MV-4-11 (cell line): ENCODE data around the gene FAAP20.
"Not testable (repeated sequence)": the region's sequence is repeated elsewhere in the genome, so short reads cannot be mapped to it uniquely, and the experiment has no call there.

Experiments
- DNase-seq: peaks from one replicate; lab custom pipeline; 2025; lab: John Stamatoyannopoulos, UW

FAAP20 gene

GRCh38 chr1:2156866-2157265 is 37.7 kb downstream of the FAAP20 start:
- DNase-seq: no peak

GRCh38 chr1:2155788-2156187 is 38.8 kb downstream of the FAAP20 start:
- no peak for DNase-seq

GRCh38 chr1:2155147-2155598 is 39.4 kb downstream of the FAAP20 start:
- no peak for DNase-seq

- no peak for DNase-seq
These were observed 40.5 kb downstream of the FAAP20 start for GRCh38 chr1:2154022-2154421.

- no peak for DNase-seq
These were observed 41.6 kb downstream of the FAAP20 start for GRCh38 chr1:2152954-2153353.

GRCh38 chr1:2151911-2152310 is 42.7 kb downstream of the FAAP20 start:
- peak; percentile 37 for DNase-seq

GRCh38 chr1:2151252-2151651 is 43.3 kb downstream of the FAAP20 start:
- peak; percentile 97 for DNase-seq

GRCh38 chr1:2150801-2151200 is 43.8 kb downstream of the FAAP20 start:
- no peak for DNase-seq

- peak; percentile 79 for DNase-seq
These were observed 45.9 kb downstream of the FAAP20 start for GRCh38 chr1:2148691-2149090.

GRCh38 chr1:2147869-2148268 is 46.7 kb downstream of the FAAP20 start:
- not testable (repeated sequence) for DNase-seq

- no peak for DNase-seq
These were observed 47.6 kb downstream of the FAAP20 start for GRCh38 chr1:2146836-2147517.

- peak; percentile 55 for DNase-seq
These were observed 48.4 kb downstream of the FAAP20 start for GRCh38 chr1:2145946-2146835.

GRCh38 chr1:2144501-2145090 is 50.0 kb downstream of the FAAP20 start:
- no peak for DNase-seq

- DNase-seq: no peak
These were observed 50.6 kb downstream of the FAAP20 start for GRCh38 chr1:2143814-2144500.

GRCh38 chr1:2141025-2141424 is 53.5 kb downstream of the FAAP20 start:
- no peak for DNase-seq
